Activated naive CD4-positive, alpha-beta T cell treated with anti-CD3 and anti-CD28 coated beads, Interleukin-2, amount 50 U/mL, for 24 hours (primary cell): Measurements from ENCODE around the gene GJA9.

Experiments
- H3K27ac Mint-ChIP-seq: one replicate; pipeline ENCODE4 v1.8.0; 2021; ENCODE audit warnings: mild to moderate bottlenecking, mixed read lengths
- H3K27me3 Mint-ChIP-seq: one replicate; pipeline ENCODE4 v1.8.0; 2021; ENCODE audit warnings: mixed read lengths
- H3K36me3 Mint-ChIP-seq: one replicate; pipeline ENCODE4 v1.8.0; 2021; ENCODE audit warnings: mixed read lengths
- H3K4me1 Mint-ChIP-seq: one replicate; pipeline ENCODE4 v1.8.0; 2021; ENCODE audit warnings: mixed read lengths
- H3K4me3 Mint-ChIP-seq: one replicate; pipeline ENCODE4 v1.8.0; 2021; ENCODE audit warnings: mild to moderate bottlenecking, mixed read lengths
- H3K9me3 Mint-ChIP-seq: one replicate; pipeline ENCODE4 v1.8.0; 2021; ENCODE audit warnings: mixed read lengths

Gene GJA9

DNA sequence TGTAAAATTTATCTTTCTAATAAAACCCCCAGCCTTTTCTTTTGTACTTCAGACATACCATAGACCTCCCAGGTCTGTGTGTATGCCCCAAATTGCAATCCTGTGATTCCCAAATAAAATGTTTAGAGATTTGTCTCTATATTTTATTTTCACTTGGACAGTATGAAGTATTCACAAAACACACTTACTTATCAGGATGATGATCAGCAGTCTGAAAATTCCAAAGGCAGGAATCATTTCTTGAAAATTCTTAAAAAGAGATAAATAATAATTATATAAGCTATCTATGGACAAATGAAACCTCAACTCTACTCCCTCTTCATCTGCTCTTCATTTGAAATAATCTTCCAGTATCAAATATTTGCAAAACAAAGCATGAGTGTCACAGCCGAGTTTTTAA lies 11.6 kb upstream of the GJA9 start:
- no peaks in the 10 kb centered on the region for H3K4me1 Mint-ChIP-seq
- no peak overlapping the region for H3K27ac Mint-ChIP-seq
- H3K27me3 Mint-ChIP-seq, result no peaks in the 10 kb centered on the region

DNA sequence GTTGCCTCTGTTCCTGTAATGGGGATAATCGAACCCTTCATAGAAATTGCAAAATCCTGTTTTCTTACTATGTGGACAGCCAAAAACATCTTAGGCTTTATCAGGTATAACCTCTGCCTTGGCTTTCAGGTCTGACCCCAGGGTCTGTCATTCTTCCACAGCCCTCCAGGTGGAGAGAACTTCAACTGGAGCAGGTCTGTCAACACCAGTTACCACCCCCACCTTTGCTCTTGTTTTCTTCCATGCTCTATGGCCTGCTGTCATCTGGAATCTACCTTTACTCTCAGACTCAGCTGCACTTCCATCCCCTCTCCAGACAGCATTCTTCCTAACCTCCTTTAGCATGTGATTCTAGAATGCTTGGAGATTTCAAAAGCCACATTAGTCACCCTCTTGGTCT lies 10.4 kb upstream of the GJA9 start:
- no peak overlapping the region for H3K4me3 Mint-ChIP-seq
- no peaks in the 10 kb centered on the region for H3K4me1 Mint-ChIP-seq
- no peaks in the 10 kb centered on the region for H3K27me3 Mint-ChIP-seq
- H3K36me3 Mint-ChIP-seq, result no peaks in the 10 kb centered on the region
- H3K9me3 Mint-ChIP-seq, result no peaks in the 10 kb centered on the region
- no peak overlapping the region for H3K27ac Mint-ChIP-seq

More for the DNA sequence above, 11.6 kb upstream of the GJA9 start:
- Mint-ChIP-seq H3K9me3 (no peaks in the 10 kb centered on the region), H3K36me3 (no peaks in the 10 kb centered on the region), H3K4me3 (no peak overlapping the region)

DNA sequence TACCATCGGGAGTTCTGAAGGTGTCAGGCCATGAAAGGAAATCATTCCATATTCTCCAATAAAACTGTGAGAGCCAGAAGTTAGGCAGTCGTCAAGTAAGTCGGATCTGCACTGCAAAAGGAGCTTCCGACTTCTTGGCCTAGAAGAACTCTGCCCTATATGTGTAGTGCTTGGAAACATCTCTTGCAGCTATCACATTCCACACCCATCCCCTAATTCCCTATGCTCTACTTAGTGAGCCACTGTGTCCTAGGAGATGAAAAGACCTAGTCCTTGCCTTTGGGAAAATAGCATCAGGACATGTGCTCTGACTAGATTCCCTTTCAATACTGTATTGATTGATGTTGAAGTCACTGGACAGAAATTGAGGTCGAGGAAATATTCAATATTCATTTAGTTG lies 8.2 kb upstream of the GJA9 start:
- H3K27me3 Mint-ChIP-seq, result no peaks in the 10 kb centered on the region
- no peak overlapping the region for H3K27ac Mint-ChIP-seq
- H3K4me1 Mint-ChIP-seq, result no peaks in the 10 kb centered on the region
- no peaks in the 10 kb centered on the region for H3K9me3 Mint-ChIP-seq
- H3K4me3 Mint-ChIP-seq, result no peak overlapping the region
- no peaks in the 10 kb centered on the region for H3K36me3 Mint-ChIP-seq

DNA sequence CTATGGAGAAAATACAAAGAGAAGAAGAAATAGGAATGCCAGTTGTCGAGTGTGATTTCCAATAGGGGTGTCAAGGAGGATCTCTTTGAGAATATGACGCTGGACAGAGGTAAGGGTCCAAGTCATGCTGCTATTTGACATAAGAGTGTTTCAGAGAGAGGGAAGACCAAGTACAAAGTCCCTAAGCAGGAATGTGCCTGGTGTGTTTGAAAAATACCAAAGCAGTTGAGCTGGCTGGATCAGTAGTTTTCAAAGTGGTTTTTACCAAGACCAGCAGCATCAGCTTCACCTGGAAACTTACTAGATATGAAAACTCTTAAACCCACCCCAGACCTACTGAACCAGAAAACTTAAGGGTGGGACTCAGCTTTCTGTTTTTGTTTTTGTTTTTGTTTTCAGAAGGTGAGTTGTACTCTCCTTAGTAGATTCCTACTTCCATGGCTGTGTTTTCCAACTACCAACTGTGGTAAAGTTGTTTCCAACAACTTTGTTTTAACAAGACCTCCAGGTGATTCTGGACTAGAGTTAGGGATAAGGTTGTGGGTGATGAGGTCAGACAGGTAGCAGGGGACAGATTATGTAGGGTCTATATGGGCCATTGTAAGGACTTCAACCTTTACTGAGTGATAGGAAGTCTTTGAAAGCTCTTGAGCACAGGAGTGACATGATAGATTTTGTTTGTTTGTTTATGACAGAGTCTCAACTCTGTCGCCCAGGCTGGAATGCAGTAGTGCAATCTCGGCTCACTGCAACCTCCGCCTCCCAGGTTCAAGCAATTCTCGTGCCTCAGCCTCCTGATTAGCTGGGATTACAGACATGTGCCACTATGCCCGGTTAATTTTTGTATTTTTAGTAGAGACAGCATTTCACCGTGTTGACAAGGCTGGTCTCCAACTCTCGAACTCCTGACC lies 7.3 kb upstream of the GJA9 start:
- no peaks in the 10 kb centered on the region for H3K4me1 Mint-ChIP-seq
- H3K27ac Mint-ChIP-seq, result no peak overlapping the region

DNA sequence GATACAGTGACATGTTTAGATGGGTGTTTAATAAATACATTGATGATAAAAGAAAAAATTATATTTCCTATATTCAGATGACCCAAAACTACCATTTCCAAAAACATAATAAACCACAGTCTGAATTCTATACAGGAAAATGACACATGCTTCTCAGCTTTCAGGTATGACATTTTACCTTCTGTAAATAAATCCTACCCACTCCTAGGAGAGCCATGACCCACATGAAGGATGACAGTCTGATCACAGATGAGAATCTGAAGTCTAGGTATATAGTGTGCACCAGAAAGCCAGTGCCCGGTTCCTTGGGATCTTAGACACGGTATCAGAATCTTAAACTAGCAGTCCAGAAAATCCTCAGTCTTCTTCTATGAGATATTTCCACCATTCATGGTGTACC lies 3.7 kb upstream of the GJA9 start:
- no peak overlapping the region for H3K4me3 Mint-ChIP-seq
- H3K27me3 Mint-ChIP-seq, result no peaks in the 10 kb centered on the region
- no peaks in the 10 kb centered on the region for H3K4me1 Mint-ChIP-seq
- H3K27ac Mint-ChIP-seq, result no peak overlapping the region
- H3K36me3 Mint-ChIP-seq, result no peaks in the 10 kb centered on the region
- no peaks in the 10 kb centered on the region for H3K9me3 Mint-ChIP-seq

More for the DNA sequence above, 7.3 kb upstream of the GJA9 start:
- H3K9me3 Mint-ChIP-seq, result no peaks in the 10 kb centered on the region
- H3K36me3 Mint-ChIP-seq, result no peaks in the 10 kb centered on the region
- no peaks in the 10 kb centered on the region for H3K27me3 Mint-ChIP-seq
- H3K4me3 Mint-ChIP-seq, result no peak overlapping the region

DNA sequence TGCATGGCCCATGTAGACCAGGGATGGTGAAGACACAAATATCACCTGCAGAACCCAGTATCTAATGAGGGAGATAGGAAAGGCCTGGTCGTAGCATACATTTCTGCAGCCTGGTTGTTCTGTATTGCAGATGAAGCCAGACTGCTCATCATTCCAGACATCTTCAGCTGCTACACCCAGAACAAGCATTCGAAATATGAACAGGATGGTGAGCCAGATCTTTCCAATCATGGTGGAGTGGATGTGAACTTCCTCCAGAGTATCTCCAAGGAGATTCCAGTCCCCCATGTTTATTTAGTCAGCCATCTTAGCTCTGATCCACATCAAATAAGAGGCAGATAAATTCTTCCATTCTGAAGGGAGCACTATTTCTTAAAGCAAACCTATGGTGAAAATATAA lies 5.6 kb downstream of the GJA9 start:
- H3K27me3 Mint-ChIP-seq, result no peaks in the 10 kb centered on the region
- peak overlapping the region; percentile 59 for H3K27ac Mint-ChIP-seq
- no peaks in the 10 kb centered on the region for H3K9me3 Mint-ChIP-seq
- H3K36me3 Mint-ChIP-seq, result peaks cover 2% of the 10 kb centered on the region
- H3K4me1 Mint-ChIP-seq, result peaks cover 25% of the 10 kb centered on the region
- H3K4me3 Mint-ChIP-seq, result no peak overlapping the region

DNA sequence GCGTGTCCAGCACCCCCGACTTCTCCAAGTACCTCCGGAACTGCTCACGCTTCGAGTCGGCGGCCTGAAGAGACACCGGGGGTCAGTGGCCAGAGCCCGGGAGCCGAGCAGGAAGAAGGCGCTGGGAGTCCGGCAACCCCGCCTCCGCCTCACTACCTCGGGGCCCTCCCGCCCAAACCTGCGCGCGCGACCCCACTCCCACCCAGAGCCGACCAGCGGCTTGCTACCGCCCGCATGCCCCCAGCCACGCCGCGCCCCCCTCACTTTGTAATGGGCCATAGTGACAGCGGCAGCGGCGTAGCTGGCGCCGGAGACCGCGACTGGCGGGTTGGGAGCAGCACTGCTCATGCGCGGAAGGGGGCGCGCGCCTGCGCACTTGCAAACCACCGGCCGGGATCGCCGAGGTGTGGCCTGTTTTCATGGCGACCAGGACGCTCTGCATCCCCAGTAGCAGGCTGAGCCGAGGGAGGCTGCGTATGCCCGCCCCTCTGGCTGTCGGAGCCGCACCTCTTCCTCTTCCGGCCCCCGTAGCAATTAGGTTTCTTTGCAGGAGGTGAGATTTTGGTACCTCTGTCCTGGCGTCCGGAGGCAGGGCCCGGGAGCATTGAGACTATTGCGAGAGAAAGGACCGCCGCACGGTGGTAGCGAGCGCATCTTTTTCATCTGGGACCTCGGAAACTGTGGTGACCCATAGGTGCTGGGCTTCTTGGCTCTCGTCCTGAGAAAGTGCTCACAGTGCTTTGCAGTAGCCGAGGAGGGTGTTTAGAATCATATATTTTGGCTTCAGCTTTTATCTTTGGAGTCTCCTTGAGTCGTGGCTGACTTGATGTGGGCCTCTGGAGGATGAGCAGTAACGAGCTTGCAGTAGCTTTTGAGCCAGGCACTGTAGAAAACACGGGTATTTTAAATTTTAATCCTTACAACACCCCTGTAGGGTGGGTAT lies 8.1 kb downstream of the GJA9 start, which contains the start of gene MYCBP:
Gene MYCBP (minus strand): TSS at position 322 of the 943 bp plus-strand sequence. CDS start 43 bp downstream, at position 279.
- Mint-ChIP-seq H3K27me3 (no peaks in the 10 kb centered on the region), H3K27ac (peak within 1 kb of the TSS; percentile 70), H3K4me1 (peaks cover 30% of the 10 kb centered on the region), H3K9me3 (no peaks in the 10 kb centered on the region), H3K4me3 (peak within 1 kb of the TSS; percentile 93), H3K36me3 (peaks cover 2% of the 10 kb centered on the region)

DNA sequence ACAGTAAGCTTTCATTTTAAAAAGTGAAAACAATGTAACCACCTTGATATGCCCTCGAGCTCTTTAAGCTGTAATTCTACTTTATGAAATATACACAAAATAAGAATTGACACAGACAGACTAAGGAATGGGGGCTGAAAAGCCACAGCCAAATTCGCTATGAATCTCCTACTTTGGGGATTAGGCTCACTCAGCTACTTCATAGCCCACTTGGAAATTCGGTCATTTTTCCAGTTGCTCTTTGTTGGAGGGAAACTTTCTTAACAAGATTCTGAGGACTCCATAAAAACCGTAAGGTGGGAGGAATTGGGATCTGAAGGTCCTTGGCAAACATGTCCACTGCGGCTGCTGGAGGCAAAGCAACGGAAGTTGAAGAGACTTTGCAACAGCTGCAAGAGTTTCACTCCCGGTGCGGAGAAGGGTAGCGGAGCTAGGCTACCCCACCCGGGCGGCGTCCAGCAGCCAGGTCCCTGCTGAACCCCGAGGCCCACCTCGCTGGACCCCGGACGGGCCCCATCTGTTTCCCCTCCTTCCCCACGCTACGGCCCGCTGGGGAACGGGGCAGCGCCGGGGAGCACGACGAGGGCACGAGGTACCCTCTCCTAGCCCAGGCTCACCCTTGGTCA lies 8.9 kb downstream of the GJA9 start:
- peaks cover 2% of the 10 kb centered on the region for H3K36me3 Mint-ChIP-seq

DNA sequence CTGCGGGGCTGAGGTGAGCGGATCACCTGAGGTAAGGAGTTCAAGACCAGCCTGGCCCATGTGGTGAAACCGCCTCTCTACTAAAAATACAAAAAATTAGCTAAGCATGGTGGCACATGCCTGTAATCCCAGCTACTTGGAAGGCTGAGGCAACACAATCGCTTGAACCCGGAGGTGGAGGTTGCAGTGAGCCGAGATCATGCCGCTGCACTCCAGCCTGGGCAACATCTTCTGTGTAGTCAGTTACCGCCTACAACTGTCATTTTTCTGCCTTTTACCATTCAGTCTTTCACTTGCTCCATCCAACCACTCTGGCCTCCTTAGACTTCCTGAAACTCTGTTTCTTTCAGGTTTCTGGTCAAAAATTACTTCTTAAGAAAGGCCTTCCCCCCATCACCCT lies 10.4 kb downstream of the GJA9 start:
- Mint-ChIP-seq H3K9me3 (no peaks in the 10 kb centered on the region), H3K27ac (no peak overlapping the region), H3K36me3 (peaks cover 4% of the 10 kb centered on the region), H3K27me3 (no peaks in the 10 kb centered on the region), H3K4me1 (peaks cover 36% of the 10 kb centered on the region), H3K4me3 (no peak overlapping the region)

More for the DNA sequence above, 8.9 kb downstream of the GJA9 start:
- no peaks in the 10 kb centered on the region for H3K9me3 Mint-ChIP-seq
- H3K4me1 Mint-ChIP-seq, result peaks cover 36% of the 10 kb centered on the region
- H3K27me3 Mint-ChIP-seq, result no peaks in the 10 kb centered on the region
- H3K27ac Mint-ChIP-seq, result peak overlapping the region; percentile 4
- peak overlapping the region; percentile 93 for H3K4me3 Mint-ChIP-seq

DNA sequence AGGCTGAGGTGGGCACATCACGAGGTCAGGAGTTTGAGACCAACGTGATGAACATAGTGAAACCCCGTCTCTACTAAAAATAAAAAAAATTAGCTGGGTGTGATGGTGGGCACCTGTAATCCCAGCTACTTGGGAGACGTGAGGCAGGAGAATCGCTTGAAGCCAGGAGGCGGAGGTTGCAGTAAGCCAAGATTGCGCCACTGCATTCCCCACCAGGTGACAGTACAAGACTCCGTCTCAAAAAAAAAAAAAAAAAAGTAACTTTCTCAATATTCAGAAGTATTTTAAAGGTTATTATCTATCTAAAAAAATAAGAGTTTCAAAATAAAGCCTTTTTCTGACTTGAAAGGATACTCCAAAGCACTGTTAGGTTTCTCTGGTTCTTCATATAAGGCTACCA lies 14.2 kb downstream of the GJA9 start:
- peaks cover 3% of the 10 kb centered on the region for H3K36me3 Mint-ChIP-seq
- peaks cover 49% of the 10 kb centered on the region for H3K4me1 Mint-ChIP-seq
- no peaks in the 10 kb centered on the region for H3K27me3 Mint-ChIP-seq
- H3K27ac Mint-ChIP-seq, result no peak overlapping the region
- no peaks in the 10 kb centered on the region for H3K9me3 Mint-ChIP-seq
- no peak overlapping the region for H3K4me3 Mint-ChIP-seq

DNA sequence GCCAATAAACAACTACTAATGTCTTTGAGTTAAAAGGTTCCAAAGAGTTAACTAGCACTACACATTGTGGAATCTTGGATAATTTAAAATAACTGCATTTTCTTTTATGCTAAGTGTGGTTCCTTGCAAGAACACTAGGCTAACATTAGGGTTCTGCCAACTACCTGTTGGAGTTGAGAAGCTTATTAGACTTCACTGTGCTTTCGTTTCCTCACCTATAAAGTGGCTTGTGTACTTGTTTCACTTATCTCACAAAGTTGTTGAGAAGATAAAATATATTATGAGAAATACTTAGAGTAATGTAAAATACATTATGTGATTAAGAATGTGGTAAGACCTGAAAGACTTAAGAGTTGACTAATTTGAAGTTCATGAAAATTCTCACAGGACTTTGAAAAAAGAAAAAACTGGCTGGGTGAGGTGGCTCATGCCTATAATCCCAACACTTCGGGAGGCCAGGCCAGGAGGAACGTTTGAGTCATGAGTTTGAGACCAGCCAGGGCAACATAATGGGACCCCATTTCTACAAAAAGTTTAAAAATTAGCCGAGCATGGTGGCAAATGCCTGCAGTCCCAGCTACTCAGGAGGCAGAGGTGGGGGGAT lies 16.2 kb downstream of the GJA9 start:
- Mint-ChIP-seq H3K4me1 (peaks cover 54% of the 10 kb centered on the region), H3K36me3 (peaks cover 5% of the 10 kb centered on the region), H3K27me3 (no peaks in the 10 kb centered on the region), H3K4me3 (no peak overlapping the region), H3K27ac (no peak overlapping the region), H3K9me3 (no peaks in the 10 kb centered on the region)

DNA sequence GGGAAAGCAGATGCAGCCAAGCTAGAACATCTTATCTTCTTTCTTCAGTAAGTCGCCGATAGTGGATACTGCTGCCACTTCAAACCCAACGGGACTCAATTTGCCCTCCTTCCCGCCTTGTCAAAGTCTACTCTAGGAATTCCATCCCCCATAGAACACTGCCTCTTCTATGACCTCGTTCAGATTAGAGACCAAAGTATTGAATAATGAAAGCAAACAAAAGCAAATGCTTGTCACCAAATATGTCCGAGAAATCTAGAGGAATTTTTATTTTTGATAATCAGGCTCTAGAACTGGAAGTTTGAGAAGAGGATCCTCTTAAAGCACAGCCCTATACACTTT lies 21.0 kb downstream of the GJA9 start:
- no peaks in the 10 kb centered on the region for H3K27me3 Mint-ChIP-seq
- H3K9me3 Mint-ChIP-seq, result no peaks in the 10 kb centered on the region
- H3K4me3 Mint-ChIP-seq, result peak overlapping the region; percentile 94
- H3K36me3 Mint-ChIP-seq, result peaks cover 2% of the 10 kb centered on the region
- H3K4me1 Mint-ChIP-seq, result peaks cover 74% of the 10 kb centered on the region
- no peak overlapping the region for H3K27ac Mint-ChIP-seq

DNA sequence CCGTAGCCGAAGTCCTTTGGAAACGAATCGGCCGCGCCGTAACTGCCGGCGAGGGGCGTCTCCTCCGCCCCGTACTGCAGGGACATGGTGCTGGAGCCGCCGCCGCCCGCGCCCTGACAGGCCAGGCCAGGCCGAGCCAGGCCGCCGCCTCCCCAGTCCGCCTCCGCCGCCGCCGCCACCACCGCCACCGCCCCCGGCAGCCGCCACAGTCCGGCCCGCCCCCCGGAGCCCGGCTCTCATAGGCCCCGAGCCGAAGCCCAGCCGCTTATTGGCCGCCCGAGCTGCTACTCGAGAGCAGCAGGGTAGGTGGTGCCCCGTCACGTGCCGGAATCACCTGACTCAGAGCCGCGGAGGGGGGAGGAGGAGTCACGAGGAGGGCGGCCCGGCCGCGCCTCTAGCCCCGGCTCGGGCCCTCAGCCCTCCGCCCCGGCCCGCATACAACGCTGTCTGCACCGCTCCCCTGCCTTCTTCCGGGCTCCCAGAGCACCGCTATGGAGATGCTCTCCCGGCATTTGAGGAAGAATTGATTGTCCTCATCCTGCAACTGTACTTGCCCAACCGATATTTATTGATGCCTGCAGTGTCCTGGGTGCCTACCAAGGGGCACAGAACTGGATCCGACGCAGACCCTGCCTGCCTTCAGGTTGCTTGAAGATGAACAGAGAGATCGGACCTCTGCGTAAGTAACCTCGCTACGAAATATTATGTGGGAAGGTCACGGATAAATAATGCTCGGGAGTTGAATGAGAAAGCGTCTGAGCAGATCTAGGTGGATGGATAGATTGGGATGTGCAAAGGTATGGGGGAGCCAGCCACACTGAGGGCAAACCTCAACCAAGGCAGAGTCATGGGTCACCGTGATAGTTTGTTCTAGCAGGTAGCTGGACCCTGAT lies 21.6 kb downstream of the GJA9 start, which contains the start of gene RRAGC:
Gene RRAGC (minus strand): TSS at position 212 of the 893 bp plus-strand sequence. CDS start 126 bp downstream, at position 86.
- no peaks in the 10 kb centered on the region for H3K9me3 Mint-ChIP-seq
- no peaks in the 10 kb centered on the region for H3K27me3 Mint-ChIP-seq
- H3K4me1 Mint-ChIP-seq, result peaks cover 76% of the 10 kb centered on the region
- peak within 1 kb of the TSS; percentile 79 for H3K27ac Mint-ChIP-seq
- peak within 1 kb of the TSS; percentile 94 for H3K4me3 Mint-ChIP-seq
- H3K36me3 Mint-ChIP-seq, result peaks cover 8% of the 10 kb centered on the region

DNA sequence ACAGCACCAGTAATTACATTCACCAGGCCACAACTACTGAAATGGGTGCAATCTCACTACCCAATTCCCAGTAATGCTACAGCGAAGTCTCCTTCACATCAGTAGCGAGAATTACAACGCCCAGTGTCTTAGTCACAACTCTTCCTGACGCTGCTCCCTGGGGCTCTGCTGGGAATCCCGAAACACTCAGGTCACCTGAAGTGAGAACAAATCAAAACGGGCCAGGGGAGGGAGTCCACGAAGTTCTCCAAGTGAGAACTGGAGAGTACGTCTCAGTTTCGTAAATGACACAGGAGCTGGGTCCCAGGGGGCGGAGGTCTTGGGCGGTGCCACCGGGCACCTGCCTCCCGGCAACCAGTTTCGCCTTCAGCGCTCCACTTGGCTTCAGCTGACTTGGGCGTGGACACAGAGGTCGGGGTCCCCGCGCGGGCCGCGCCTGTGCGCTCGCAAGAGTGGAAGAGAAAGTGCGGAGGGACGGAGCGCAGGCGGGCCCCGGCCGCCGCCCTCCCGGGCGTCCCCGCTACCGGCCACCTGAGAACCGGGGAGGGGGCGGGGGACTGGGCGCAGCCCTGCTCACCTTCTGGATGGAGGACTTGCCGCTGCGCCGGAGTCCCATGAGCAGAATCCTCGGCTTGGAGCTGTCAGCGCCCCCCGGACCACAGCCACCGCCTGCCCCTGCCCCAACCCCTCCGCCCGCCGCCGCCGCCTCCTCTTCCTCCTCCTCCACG lies 22.4 kb downstream of the GJA9 start:
- Mint-ChIP-seq H3K9me3 (no peaks in the 10 kb centered on the region), H3K4me1 (peaks cover 69% of the 10 kb centered on the region)

More for the DNA sequence above, 22.4 kb downstream of the GJA9 start:
- peak overlapping the region; percentile 77 for H3K27ac Mint-ChIP-seq
- peaks cover 8% of the 10 kb centered on the region for H3K36me3 Mint-ChIP-seq
- H3K4me3 Mint-ChIP-seq, result peak overlapping the region; percentile 94
- no peaks in the 10 kb centered on the region for H3K27me3 Mint-ChIP-seq
